Ishikawa (cell line): ENCODE measurements around the gene EVX2.

Source experiments
- CEBPB ChIP-seq: IDR thresholded peaks from 2 replicates; pipeline ENCODE4 v1.6.1; 2012
- CREB1 ChIP-seq: IDR thresholded peaks from 2 replicates; pipeline ENCODE4 v1.6.1; 2012; ENCODE audit warnings: low read depth
- EGR1 ChIP-seq: IDR thresholded peaks from 2 replicates; pipeline ENCODE4 v1.6.1; 2012
- EP300 ChIP-seq: IDR thresholded peaks from 2 replicates; pipeline ENCODE4 v1.6.1; 2012; ENCODE audit warnings: borderline replicate concordance
- FOXM1 ChIP-seq: IDR thresholded peaks from 2 replicates; pipeline ENCODE4 v1.6.1; 2012; ENCODE audit warnings: low read depth, borderline replicate concordance
- MAX ChIP-seq: IDR thresholded peaks from 2 replicates; pipeline ENCODE4 v1.6.1; 2012
- NFIC ChIP-seq: IDR thresholded peaks from 2 replicates; pipeline ENCODE4 v1.6.1; 2012
- RAD21 ChIP-seq: IDR thresholded peaks from 2 replicates; pipeline ENCODE4 v1.6.1; 2012; ENCODE audit warnings: low read depth
- REST ChIP-seq: IDR thresholded peaks from 2 replicates; pipeline ENCODE4 v1.6.1; 2012; ENCODE audit warnings: low read depth, mild to moderate bottlenecking
- TAF1 ChIP-seq: IDR thresholded peaks from 2 replicates; pipeline ENCODE4 v1.6.1; 2012; ENCODE audit warnings: low read depth, mild to moderate bottlenecking
- TCF12 ChIP-seq: IDR thresholded peaks from 2 replicates; pipeline ENCODE4 v1.6.1; 2012; ENCODE audit warnings: low read depth
- TEAD4 ChIP-seq: IDR thresholded peaks from 2 replicates; pipeline ENCODE4 v1.6.1; 2012
- USF1 ChIP-seq: IDR thresholded peaks from 2 replicates; pipeline ENCODE4 v1.6.1; 2012
- YY1 ChIP-seq: IDR thresholded peaks from 2 replicates; pipeline ENCODE4 v1.6.1; 2012; ENCODE audit warnings: low read depth
- ZBTB7A ChIP-seq: IDR thresholded peaks from 2 replicates; pipeline ENCODE4 v1.6.1; 2012; ENCODE audit warnings: low read depth

Gene EVX2

GRCh38 chr2:176115883-176116813, 32.4 kb upstream of the EVX2 start, which contains the start of gene HOXD10:
HOXD10 (plus strand) TSS chr2:176116778; CDS start chr2:176116834, 56 bp downstream.
- TF ChIP-seq ZBTB7A, result no peak
- TF ChIP-seq CREB1, result no peak
- TF ChIP-seq TCF12, result no peak
- TF ChIP-seq USF1, result no peak
- TF ChIP-seq CEBPB, result no peak
- TF ChIP-seq YY1, result no peak
- TF ChIP-seq TAF1, result no peak
- no peak for TF ChIP-seq EP300
- TF ChIP-seq TEAD4, result no peak

- TF ChIP-seq CREB1 (no peak), CEBPB (no peak), REST (no peak), TEAD4 (no peak), ZBTB7A (no peak), RAD21 (no peak), EGR1 (no peak), USF1 (no peak), FOXM1 (no peak), NFIC (no peak), MAX (no peak), EP300 (no peak), TCF12 (no peak), TAF1 (no peak), YY1 (no peak)
These were observed 31.3 kb upstream of the EVX2 start for GRCh38 chr2:176114930-176115625.

- no peak for TF ChIP-seq FOXM1
- TF ChIP-seq REST, result no peak
- no peak for TF ChIP-seq RAD21
- TF ChIP-seq NFIC, result no peak
- TF ChIP-seq MAX, result no peak
- no peak for TF ChIP-seq EGR1
- no peak for TF ChIP-seq EP300
- TF ChIP-seq ZBTB7A, result no peak
- TF ChIP-seq CREB1, result no peak
- no peak for TF ChIP-seq USF1
- no peak for TF ChIP-seq TEAD4
- TF ChIP-seq YY1, result no peak
- TF ChIP-seq TCF12, result no peak
- no peak for TF ChIP-seq TAF1
- no peak for TF ChIP-seq CEBPB
These were observed 30.6 kb upstream of the EVX2 start for GRCh38 chr2:176114120-176114929.
